Neural cell (in vitro differentiated cells): ENCODE data around the gene MACF1. TPM values are rescaled to one million over a fixed set of nuclear protein-coding genes. Genes with fewer than 3 reads are reported as not detected.

Experiments
- H2AFZ ChIP-seq: fragments of 200-600, 300-800 bp; sonication (generic), shearing (Covaris generic); 2 replicates; pipeline ENCODE4 v1.6.0; 2014; ENCODE audit warnings: low read depth, mild to moderate bottlenecking, antibody characterized with exemption, low read length, moderate library complexity
- H3F3A ChIP-seq: fragments of 200-600 bp; shearing (Covaris generic); 2 replicates; pipeline ENCODE4 v1.6.1; 2016; ENCODE audit warnings: mild to moderate bottlenecking, moderate library complexity, mixed read lengths, antibody characterized with exemption, low read length; ENCODE audit not compliant: insufficient read depth, poor library complexity, severe bottlenecking
- H3K27ac ChIP-seq: fragments of 200-600, 300-800 bp; sonication (generic), shearing (Covaris generic); 2 replicates; pipeline ENCODE4 v1.5.1; 2014; ENCODE audit warnings: mild to moderate bottlenecking, low read length, moderate library complexity
- H3K27me3 ChIP-seq: fragments of 300-800, 200-600 bp; sonication (generic), shearing (Covaris generic); 2 replicates; pipeline ENCODE4 v1.6.0; 2014; ENCODE audit warnings: mild to moderate bottlenecking, low read depth, low read length, moderate library complexity; ENCODE audit not compliant: insufficient read depth
- H3K36me3 ChIP-seq: fragments of 300-800, 200-600 bp; sonication (generic), shearing (Covaris generic); 2 replicates; pipeline ENCODE4 v1.5.1; 2014; ENCODE audit warnings: mild to moderate bottlenecking, antibody characterized with exemption, low read length, moderate library complexity; ENCODE audit not compliant: insufficient read depth
- H3K4me2 ChIP-seq: fragments of 300-800, 200-600 bp; sonication (generic), shearing (Covaris generic); 2 replicates; pipeline ENCODE4 v1.6.0; 2014; ENCODE audit warnings: mild to moderate bottlenecking, low read length
- H3K4me3 ChIP-seq: fragments of 300-800, 200-600 bp; sonication (generic), shearing (Covaris generic); 2 replicates; pipeline ENCODE4 v1.5.1; 2014; ENCODE audit warnings: mild to moderate bottlenecking, low read length, moderate library complexity
- H3K79me2 ChIP-seq: fragments of 200-600 bp; shearing (Covaris generic); replicated peaks from 2 replicates; pipeline ENCODE4 v1.6.0; 2014; ENCODE audit warnings: mild to moderate bottlenecking, low read length, moderate library complexity; ENCODE audit not compliant: insufficient read depth
- H3K9ac ChIP-seq: fragments of 300-800, 200-600 bp; sonication (generic), shearing (Covaris generic); 2 replicates; pipeline ENCODE4 v1.6.1; 2016; ENCODE audit warnings: mild to moderate bottlenecking, low read length, mixed read lengths
- H3K9me2 ChIP-seq: fragments of 200-600 bp; shearing (Covaris generic); 2 replicates; pipeline ENCODE4 v1.6.1; 2016; ENCODE audit warnings: mild to moderate bottlenecking, low read length, mixed read lengths; ENCODE audit not compliant: insufficient read depth
- H3K9me3 ChIP-seq: fragments of 200-600, 300-800 bp; sonication (generic), shearing (Covaris generic); 2 replicates; pipeline ENCODE4 v1.6.1; 2016; ENCODE audit warnings: mild to moderate bottlenecking, mixed run types, low read length, moderate library complexity, mixed read lengths
- H4K20me1 ChIP-seq: fragments of 200-600 bp; shearing (Covaris generic); 2 replicates; pipeline ENCODE4 v1.6.1; 2016; ENCODE audit warnings: mild to moderate bottlenecking, mixed run types; ENCODE audit not compliant: insufficient read depth
- EP300 ChIP-seq: fragments of 450-650 bp; conservative IDR thresholded peaks from 2 replicates; pipeline ENCODE4 v1.6.1; 2014; ENCODE audit warnings: antibody characterized with exemption, mild to moderate bottlenecking, moderate library complexity; ENCODE audit not compliant: poor library complexity, severe bottlenecking
- EZH2 ChIP-seq: fragments of 200-600, 300-800 bp; shearing (Covaris generic), sonication (generic); IDR thresholded peaks from 2 replicates; pipeline ENCODE4 v1.6.1; 2014; ENCODE audit warnings: antibody characterized with exemption, low read length, borderline replicate concordance, mild to moderate bottlenecking; ENCODE audit not compliant: insufficient read depth, poor library complexity, severe bottlenecking
- MXI1 ChIP-seq: fragments of 450-650 bp; conservative IDR thresholded peaks from 2 replicates; pipeline ENCODE4 v1.6.1; 2014; ENCODE audit warnings: antibody characterized with exemption, mild to moderate bottlenecking; ENCODE audit not compliant: poor library complexity, severe bottlenecking
- POLR2AphosphoS5 ChIP-seq: IDR thresholded peaks from 2 replicates; pipeline ENCODE4 v1.6.1; 2012
- RAD21 ChIP-seq: fragments of 450-650 bp; conservative IDR thresholded peaks from 2 replicates; pipeline ENCODE4 v1.6.1; 2014; ENCODE audit warnings: antibody characterized with exemption, mild to moderate bottlenecking, moderate library complexity
- SMC3 ChIP-seq: fragments of 450-650 bp; conservative IDR thresholded peaks from 2 replicates; pipeline ENCODE4 v1.6.1; 2014; ENCODE audit warnings: antibody characterized with exemption, mild to moderate bottlenecking, moderate library complexity; ENCODE audit not compliant: poor library complexity
- TAF1 ChIP-seq: IDR thresholded peaks from 2 replicates; pipeline ENCODE4 v1.6.1; 2012; ENCODE audit warnings: low read depth
- polyA plus RNA-seq: library from polyadenylated mRNA; depleted of rRNA; stranded (reverse); fragments of >200 nt; gene quantifications from 2 replicates; pipeline ENCODE4 v1.2.3, GENCODE V29; 2014
- TF ChIP-seq, protein P1 (sequence below): IDR thresholded peaks from 2 replicates; pipeline ENCODE4 v1.6.1; 2012; ENCODE audit warnings: borderline replicate concordance
- TF ChIP-seq, protein P2 (sequence below): fragments of 450-650 bp; IDR thresholded peaks from 2 replicates; pipeline ENCODE4 v1.5.1; 2014; ENCODE audit warnings: antibody characterized with exemption, mild to moderate bottlenecking, moderate library complexity; ENCODE audit not compliant: poor library complexity, severe bottlenecking

Gene MACF1
- polyA plus RNA-seq, 1 donor from 2014 or later: 176 TPM

DNA sequence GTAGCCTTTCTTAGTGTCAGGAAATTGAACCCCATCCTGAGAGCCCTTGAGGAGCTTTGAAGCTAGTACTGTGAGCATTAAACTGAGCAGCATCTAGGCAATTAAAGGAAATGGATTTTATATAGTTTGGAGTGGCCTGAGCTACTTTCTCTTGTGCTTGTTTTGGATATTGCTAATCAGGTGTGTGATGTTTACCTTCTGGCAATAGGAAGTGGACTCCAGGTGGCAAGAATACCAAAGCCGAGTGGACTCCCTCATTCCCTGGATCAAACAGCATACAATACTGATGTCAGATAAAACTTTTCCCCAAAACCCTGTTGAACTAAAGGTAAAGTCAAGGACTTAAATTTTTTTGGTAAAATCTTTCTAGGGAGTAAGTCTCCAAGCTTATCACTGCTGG is 79.4 kb downstream of the MACF1 start:
- H3K4me3 ChIP-seq: no peak overlapping the region
- no peaks in the 10 kb centered on the region for H3K27me3 ChIP-seq
- no peaks in the 10 kb centered on the region for H3F3A ChIP-seq
- H3K9me3 ChIP-seq: no peaks in the 10 kb centered on the region
- H3K36me3 ChIP-seq: peaks cover 15% of the 10 kb centered on the region
- H2AFZ ChIP-seq: no peak overlapping the region
- H3K9me2 ChIP-seq: no peaks in the 10 kb centered on the region
- H3K9ac ChIP-seq: no peak overlapping the region
- H3K4me2 ChIP-seq: no peak overlapping the region
- H3K79me2 ChIP-seq: peaks cover 12% of the 10 kb centered on the region
- H3K27ac ChIP-seq: no peak overlapping the region
- H4K20me1 ChIP-seq: no peaks in the 10 kb centered on the region
- TF ChIP-seq EZH2: no peak
- no peak for TF ChIP-seq SMC3
- TF ChIP-seq MXI1: no peak
- no peak for TF ChIP-seq EP300
- TF ChIP-seq, protein P1, sequence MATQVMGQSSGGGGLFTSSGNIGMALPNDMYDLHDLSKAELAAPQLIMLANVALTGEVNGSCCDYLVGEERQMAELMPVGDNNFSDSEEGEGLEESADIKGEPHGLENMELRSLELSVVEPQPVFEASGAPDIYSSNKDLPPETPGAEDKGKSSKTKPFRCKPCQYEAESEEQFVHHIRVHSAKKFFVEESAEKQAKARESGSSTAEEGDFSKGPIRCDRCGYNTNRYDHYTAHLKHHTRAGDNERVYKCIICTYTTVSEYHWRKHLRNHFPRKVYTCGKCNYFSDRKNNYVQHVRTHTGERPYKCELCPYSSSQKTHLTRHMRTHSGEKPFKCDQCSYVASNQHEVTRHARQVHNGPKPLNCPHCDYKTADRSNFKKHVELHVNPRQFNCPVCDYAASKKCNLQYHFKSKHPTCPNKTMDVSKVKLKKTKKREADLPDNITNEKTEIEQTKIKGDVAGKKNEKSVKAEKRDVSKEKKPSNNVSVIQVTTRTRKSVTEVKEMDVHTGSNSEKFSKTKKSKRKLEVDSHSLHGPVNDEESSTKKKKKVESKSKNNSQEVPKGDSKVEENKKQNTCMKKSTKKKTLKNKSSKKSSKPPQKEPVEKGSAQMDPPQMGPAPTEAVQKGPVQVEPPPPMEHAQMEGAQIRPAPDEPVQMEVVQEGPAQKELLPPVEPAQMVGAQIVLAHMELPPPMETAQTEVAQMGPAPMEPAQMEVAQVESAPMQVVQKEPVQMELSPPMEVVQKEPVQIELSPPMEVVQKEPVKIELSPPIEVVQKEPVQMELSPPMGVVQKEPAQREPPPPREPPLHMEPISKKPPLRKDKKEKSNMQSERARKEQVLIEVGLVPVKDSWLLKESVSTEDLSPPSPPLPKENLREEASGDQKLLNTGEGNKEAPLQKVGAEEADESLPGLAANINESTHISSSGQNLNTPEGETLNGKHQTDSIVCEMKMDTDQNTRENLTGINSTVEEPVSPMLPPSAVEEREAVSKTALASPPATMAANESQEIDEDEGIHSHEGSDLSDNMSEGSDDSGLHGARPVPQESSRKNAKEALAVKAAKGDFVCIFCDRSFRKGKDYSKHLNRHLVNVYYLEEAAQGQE: no peak
- no peak for TF ChIP-seq POLR2AphosphoS5
- TF ChIP-seq RAD21: no peak
- TF ChIP-seq, protein P2, sequence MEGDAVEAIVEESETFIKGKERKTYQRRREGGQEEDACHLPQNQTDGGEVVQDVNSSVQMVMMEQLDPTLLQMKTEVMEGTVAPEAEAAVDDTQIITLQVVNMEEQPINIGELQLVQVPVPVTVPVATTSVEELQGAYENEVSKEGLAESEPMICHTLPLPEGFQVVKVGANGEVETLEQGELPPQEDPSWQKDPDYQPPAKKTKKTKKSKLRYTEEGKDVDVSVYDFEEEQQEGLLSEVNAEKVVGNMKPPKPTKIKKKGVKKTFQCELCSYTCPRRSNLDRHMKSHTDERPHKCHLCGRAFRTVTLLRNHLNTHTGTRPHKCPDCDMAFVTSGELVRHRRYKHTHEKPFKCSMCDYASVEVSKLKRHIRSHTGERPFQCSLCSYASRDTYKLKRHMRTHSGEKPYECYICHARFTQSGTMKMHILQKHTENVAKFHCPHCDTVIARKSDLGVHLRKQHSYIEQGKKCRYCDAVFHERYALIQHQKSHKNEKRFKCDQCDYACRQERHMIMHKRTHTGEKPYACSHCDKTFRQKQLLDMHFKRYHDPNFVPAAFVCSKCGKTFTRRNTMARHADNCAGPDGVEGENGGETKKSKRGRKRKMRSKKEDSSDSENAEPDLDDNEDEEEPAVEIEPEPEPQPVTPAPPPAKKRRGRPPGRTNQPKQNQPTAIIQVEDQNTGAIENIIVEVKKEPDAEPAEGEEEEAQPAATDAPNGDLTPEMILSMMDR: no peak
- no peak for TF ChIP-seq TAF1

GRCh38 chr1:39287541-39287940 is 83.0 kb downstream of the MACF1 start:
- Histone ChIP-seq H2AFZ (no peak overlapping the region), H3K9ac (no peak overlapping the region), H3K9me3 (no peaks in the 10 kb centered on the region), H3K4me3 (no peak overlapping the region), H3K79me2 (peaks cover 3% of the 10 kb centered on the region), H3K27ac (no peak overlapping the region), H3K27me3 (no peaks in the 10 kb centered on the region), H4K20me1 (no peaks in the 10 kb centered on the region), H3K36me3 (peaks cover 28% of the 10 kb centered on the region), H3K9me2 (no peaks in the 10 kb centered on the region), H3F3A (no peaks in the 10 kb centered on the region), H3K4me2 (no peak overlapping the region)
- TF ChIP-seq SMC3 (no peak), RAD21 (no peak), EZH2 (no peak), EP300 (no peak), POLR2AphosphoS5 (no peak)
- TF ChIP-seq, protein P2: no peak
